ENCODE results near the gene KRTAP4-6. TPM values are rescaled to one million over a fixed set of nuclear protein-coding genes. Genes with fewer than 3 reads are reported as not detected.
"Not testable (repeated sequence)": the region's sequence is repeated elsewhere in the genome, so short reads cannot be mapped to it uniquely, and the experiment has no call there.

The KRTAP4-6 gene
- total and polyA plus RNA-seq, 2 experiments from 2014 or later, result not detected

GRCh38 chr17:41116297-41116696 is 24.0 kb downstream of the KRTAP4-6 start:
- Histone ChIP-seq H3K4me1 (ENCODE audit: insufficient read depth) (no peaks in the 10 kb centered on the region), H3K79me2 (no peaks in the 10 kb centered on the region), H2AFZ (no peak overlapping the region), H3K27ac (no peak overlapping the region), H3K4me2 (no peak overlapping the region), H3K9me3 (ENCODE audit: low read depth) (no peaks in the 10 kb centered on the region), H3K36me3 (replicated peaks; ENCODE audit: insufficient read depth, low read depth) (no peaks in the 10 kb centered on the region), H3K27me3 (no peaks in the 10 kb centered on the region), H3K9me2 (replicated peaks; ENCODE audit: insufficient read depth) (no peaks in the 10 kb centered on the region), H3K4me3 (no peak overlapping the region), H4K20me1 (ENCODE audit: insufficient read depth, poor library complexity, severe bottlenecking) (no peaks in the 10 kb centered on the region)
- 72% methylated on average over 5 of the region's 5 CpGs for WGBS (ENCODE audit: low lambda C conversion rate, missing lambda C conversion rate)
- no peak for DNase-seq (ENCODE audit: low spot score)
- TF ChIP-seq EZH2phosphoT487 (IDR thresholded peaks at IDR 0.05; ENCODE audit: low read depth, severe bottlenecking, unreplicated experiment) (no peak), EZH2 (IDR thresholded peaks at IDR 0.05; ENCODE audit: borderline replicate concordance) (no peak), CTCF (IDR thresholded peaks at IDR 0.05; ENCODE audit: poor library complexity) (no peak)

DNA sequence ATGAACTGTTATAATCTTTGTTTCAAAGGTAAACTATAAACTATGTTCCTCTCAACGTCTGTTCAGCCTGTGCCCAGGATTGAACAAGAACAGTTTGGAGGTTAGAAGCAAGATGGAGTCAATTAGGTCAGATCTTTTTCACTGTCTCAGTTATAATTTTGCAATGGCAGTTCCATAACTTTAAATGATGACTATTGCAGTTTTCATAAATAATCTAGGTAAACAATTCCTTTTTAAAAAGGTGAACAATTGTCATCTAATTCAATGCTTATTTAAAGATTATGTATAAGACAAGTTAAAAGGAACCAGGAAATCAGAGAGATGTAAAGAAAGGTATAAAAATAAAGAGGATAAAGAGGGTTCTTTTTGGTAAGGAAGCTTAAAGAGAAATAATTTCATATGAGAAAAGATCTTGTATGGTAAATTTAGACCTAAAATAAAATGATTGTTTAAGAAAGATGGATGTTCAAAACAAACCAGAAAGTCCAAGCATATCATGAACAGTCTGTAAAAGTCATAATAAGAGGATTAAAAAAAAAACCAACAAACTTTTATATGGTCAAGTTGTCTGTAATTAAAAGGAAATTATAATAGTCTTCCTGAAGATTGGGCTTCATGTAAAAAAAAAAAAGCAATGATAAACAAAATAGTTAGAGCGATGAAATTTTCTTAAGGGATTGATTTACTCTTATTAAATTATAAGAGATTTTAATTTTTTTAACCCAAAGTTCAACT is 29.0 kb downstream of the KRTAP4-6 start:
- Histone ChIP-seq H3K79me2 (no peaks in the 10 kb centered on the region), H2AFZ (no peak overlapping the region), H3K4me3 (no peak overlapping the region), H3K27me3 (no peaks in the 10 kb centered on the region), H3K27ac (no peak overlapping the region), H3K9me3 (ENCODE audit: low read depth) (no peaks in the 10 kb centered on the region), H3K4me2 (no peak overlapping the region), H3K36me3 (replicated peaks; ENCODE audit: insufficient read depth, low read depth) (no peaks in the 10 kb centered on the region), H3K9me2 (replicated peaks; ENCODE audit: insufficient read depth) (no peaks in the 10 kb centered on the region), H4K20me1 (ENCODE audit: insufficient read depth, poor library complexity, severe bottlenecking) (no peaks in the 10 kb centered on the region), H3K4me1 (ENCODE audit: insufficient read depth) (no peaks in the 10 kb centered on the region)
- WGBS (ENCODE audit: low lambda C conversion rate, missing lambda C conversion rate), result 83% methylated on average over 2 of the region's 2 CpGs
- DNase-seq (ENCODE audit: low spot score), result no peak
- no peak for TF ChIP-seq EZH2 (IDR thresholded peaks at IDR 0.05; ENCODE audit: borderline replicate concordance)
- TF ChIP-seq CTCF (IDR thresholded peaks at IDR 0.05; ENCODE audit: poor library complexity), result no peak
- no peak for TF ChIP-seq EZH2phosphoT487 (IDR thresholded peaks at IDR 0.05; ENCODE audit: low read depth, severe bottlenecking, unreplicated experiment)

DNA sequence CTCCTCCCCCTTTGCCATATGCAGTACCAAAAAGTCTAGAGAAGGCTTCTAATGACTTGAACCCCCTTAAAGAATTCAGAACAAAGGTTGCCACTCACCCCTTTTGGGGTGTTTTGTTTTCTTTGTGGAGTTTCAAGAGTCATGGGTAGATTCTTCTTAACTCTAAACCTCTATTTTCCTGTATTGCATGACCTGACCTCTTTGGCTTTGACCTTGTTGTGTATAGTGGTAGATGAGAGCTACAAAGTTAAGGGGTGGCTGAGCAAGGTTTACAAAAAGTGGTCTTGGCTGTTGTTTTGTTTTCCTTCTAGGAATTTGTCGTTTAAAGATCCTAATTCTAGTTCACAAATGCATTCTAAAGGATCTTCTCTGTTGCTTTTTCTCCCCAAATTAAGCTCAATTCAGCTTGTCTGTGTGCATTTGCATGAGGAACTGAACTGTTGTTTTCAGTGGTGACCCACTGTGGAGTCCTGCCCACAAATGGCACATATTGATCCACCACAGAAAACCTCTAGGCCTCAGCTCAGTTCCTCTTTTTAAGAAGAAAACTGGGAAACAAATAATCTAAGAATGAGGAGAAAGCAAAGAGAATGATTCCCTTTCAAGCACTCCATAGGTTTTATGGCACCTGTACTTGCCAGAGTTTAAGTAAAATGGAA is 31.5 kb downstream of the KRTAP4-6 start:
- H3K27me3 ChIP-seq; H3K36me3 ChIP-seq (replicated peaks; ENCODE audit: insufficient read depth, low read depth); H3K4me2 ChIP-seq; H3K27ac ChIP-seq; H3K9me3 ChIP-seq (ENCODE audit: low read depth); H3K4me1 ChIP-seq (ENCODE audit: insufficient read depth); H3K79me2 ChIP-seq; H3K9me2 ChIP-seq (replicated peaks; ENCODE audit: insufficient read depth); H4K20me1 ChIP-seq (ENCODE audit: insufficient read depth, poor library complexity, severe bottlenecking); H2AFZ ChIP-seq; DNase-seq (ENCODE audit: low spot score); H3K4me3 ChIP-seq: not testable (repeated sequence)
- WGBS (ENCODE audit: low lambda C conversion rate, missing lambda C conversion rate), result 44% methylated on average over 1 of the region's 1 CpG

DNA sequence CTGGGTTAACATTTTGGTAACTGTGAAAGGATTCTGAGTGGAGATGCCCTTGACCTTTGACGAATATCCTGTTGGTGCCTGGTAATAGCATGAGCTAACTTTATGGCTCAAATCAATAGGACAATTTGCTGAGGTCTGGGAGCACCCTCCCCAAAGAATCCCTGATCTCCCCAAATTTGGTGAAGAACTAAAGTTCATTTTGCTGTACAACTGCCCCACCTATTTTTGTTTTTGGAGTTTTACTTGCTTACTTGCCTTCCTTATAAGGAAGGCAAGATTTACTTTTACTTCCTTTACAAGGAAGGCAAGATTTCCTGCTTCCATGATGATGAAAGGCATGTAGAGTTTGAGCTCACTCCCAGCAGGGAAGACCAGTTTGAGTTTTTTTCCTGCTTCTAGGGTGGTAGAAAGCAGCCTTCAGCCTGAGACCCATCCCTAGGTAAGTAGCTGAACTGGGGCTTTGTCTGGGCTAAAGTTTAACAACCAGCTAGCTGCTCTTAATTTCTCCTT is 32.3 kb downstream of the KRTAP4-6 start:
- no peak overlapping the region for H3K4me2 ChIP-seq
- H3K36me3 ChIP-seq (replicated peaks; ENCODE audit: insufficient read depth, low read depth), result no peaks in the 10 kb centered on the region
- no peaks in the 10 kb centered on the region for H4K20me1 ChIP-seq (ENCODE audit: insufficient read depth, poor library complexity, severe bottlenecking)
- H2AFZ ChIP-seq, result no peak overlapping the region
- 81% methylated on average over 1 of the region's 1 CpG for WGBS (ENCODE audit: low lambda C conversion rate, missing lambda C conversion rate)
- no peaks in the 10 kb centered on the region for H3K9me2 ChIP-seq (replicated peaks; ENCODE audit: insufficient read depth)
- H3K79me2 ChIP-seq, result no peaks in the 10 kb centered on the region
- no peaks in the 10 kb centered on the region for H3K27me3 ChIP-seq
- TF ChIP-seq EZH2phosphoT487 (IDR thresholded peaks at IDR 0.05; ENCODE audit: low read depth, severe bottlenecking, unreplicated experiment) (no peak), EZH2 (IDR thresholded peaks at IDR 0.05; ENCODE audit: borderline replicate concordance) (no peak), CTCF (IDR thresholded peaks at IDR 0.05; ENCODE audit: poor library complexity) (no peak)
- H3K4me1 ChIP-seq (ENCODE audit: insufficient read depth), result no peaks in the 10 kb centered on the region
- DNase-seq (ENCODE audit: low spot score), result no peak
- H3K9me3 ChIP-seq (ENCODE audit: low read depth), result no peaks in the 10 kb centered on the region
- H3K27ac ChIP-seq, result no peak overlapping the region
- H3K4me3 ChIP-seq, result no peak overlapping the region

DNA sequence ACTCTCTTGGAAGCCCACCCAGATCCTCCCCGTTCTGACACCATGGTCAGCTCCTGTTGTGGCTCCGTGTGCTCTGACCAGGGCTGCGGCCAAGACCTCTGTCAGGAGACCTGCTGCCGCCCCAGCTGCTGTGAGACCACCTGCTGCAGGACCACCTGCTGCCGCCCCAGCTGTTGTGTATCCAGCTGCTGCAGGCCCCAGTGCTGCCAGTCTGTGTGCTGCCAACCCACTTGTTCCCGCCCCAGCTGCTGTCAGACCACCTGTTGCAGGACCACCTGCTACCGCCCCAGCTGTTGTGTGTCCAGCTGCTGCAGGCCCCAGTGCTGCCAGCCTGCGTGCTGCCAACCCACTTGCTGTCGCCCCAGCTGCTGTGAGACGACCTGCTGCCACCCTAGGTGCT is 35.0 kb downstream of the KRTAP4-6 start, which contains the start of gene KRTAP4-9:
Gene KRTAP4-9, plus strand, starts transcription at position 43 of the 400 bp plus-strand sequence. Its CDS starts 0 bp downstream, at position 43.
- H3K27me3 ChIP-seq; H3K36me3 ChIP-seq (replicated peaks; ENCODE audit: insufficient read depth, low read depth); H3K4me1 ChIP-seq (ENCODE audit: insufficient read depth); H3K27ac ChIP-seq; H2AFZ ChIP-seq; H3K4me3 ChIP-seq; H3K79me2 ChIP-seq; H3K9me3 ChIP-seq (ENCODE audit: low read depth); H3K4me2 ChIP-seq; H4K20me1 ChIP-seq (ENCODE audit: insufficient read depth, poor library complexity, severe bottlenecking); H3K9me2 ChIP-seq (replicated peaks; ENCODE audit: insufficient read depth); DNase-seq (ENCODE audit: low spot score): not testable (repeated sequence)
- WGBS (ENCODE audit: low lambda C conversion rate, missing lambda C conversion rate), result 83% methylated on average over 10 of the region's 10 CpGs

Measured in hepatocyte (in vitro differentiated cells).